Ishikawa (cell line): ENCODE results near the gene ACACB.

Experiments
- CEBPB ChIP-seq: IDR thresholded peaks from 2 replicates; pipeline ENCODE4 v1.6.1; 2012
- CREB1 ChIP-seq: IDR thresholded peaks from 2 replicates; pipeline ENCODE4 v1.6.1; 2012; ENCODE audit warnings: low read depth
- EGR1 ChIP-seq: IDR thresholded peaks from 2 replicates; pipeline ENCODE4 v1.6.1; 2012
- EP300 ChIP-seq: IDR thresholded peaks from 2 replicates; pipeline ENCODE4 v1.6.1; 2012; ENCODE audit warnings: borderline replicate concordance
- FOXM1 ChIP-seq: IDR thresholded peaks from 2 replicates; pipeline ENCODE4 v1.6.1; 2012; ENCODE audit warnings: low read depth, borderline replicate concordance
- MAX ChIP-seq: IDR thresholded peaks from 2 replicates; pipeline ENCODE4 v1.6.1; 2012
- RAD21 ChIP-seq: IDR thresholded peaks from 2 replicates; pipeline ENCODE4 v1.6.1; 2012; ENCODE audit warnings: low read depth
- REST ChIP-seq: IDR thresholded peaks from 2 replicates; pipeline ENCODE4 v1.6.1; 2012; ENCODE audit warnings: low read depth, mild to moderate bottlenecking
- TAF1 ChIP-seq: IDR thresholded peaks from 2 replicates; pipeline ENCODE4 v1.6.1; 2012; ENCODE audit warnings: low read depth, mild to moderate bottlenecking
- TCF12 ChIP-seq: IDR thresholded peaks from 2 replicates; pipeline ENCODE4 v1.6.1; 2012; ENCODE audit warnings: low read depth
- USF1 ChIP-seq: IDR thresholded peaks from 2 replicates; pipeline ENCODE4 v1.6.1; 2012
- YY1 ChIP-seq: IDR thresholded peaks from 2 replicates; pipeline ENCODE4 v1.6.1; 2012; ENCODE audit warnings: low read depth

- no peak for TF ChIP-seq CEBPB
- no peak for TF ChIP-seq MAX
- no peak for TF ChIP-seq TCF12
- TF ChIP-seq REST = no peak
- no peak for TF ChIP-seq FOXM1
- no peak for TF ChIP-seq TAF1
- TF ChIP-seq CREB1 = no peak
- TF ChIP-seq EP300 = no peak
- no peak for TF ChIP-seq EGR1
- no peak for TF ChIP-seq YY1
- no peak for TF ChIP-seq USF1
- TF ChIP-seq RAD21 = no peak
Observed at GRCh38 chr12:109165599-109165998, 49.2 kb downstream of the ACACB start.
